Panc1 (cell line): ENCODE data around the gene BPIFA1. TPM values are rescaled to one million over a fixed set of nuclear protein-coding genes. Genes with fewer than 3 reads are reported as not detected.

Experiments used
- ATAC-seq: fragments of 200-7000 bp; cut with Tn5 transposase; 2 replicates; pipeline ENCODE4 v1.9.1; 2020; ENCODE audit warnings: mild to moderate bottlenecking, moderate library complexity
- BruUV-seq: library from RNA; stranded (reverse); fragments of 400-500 nt; replicated peaks from 2 replicates; lab custom pipeline; 2021; lab: Mats Ljungman, UMichigan
- CTCF ChIA-PET: fragments of 300-600 bp; sonication (Branson Sonifier 250); formaldehyde crosslinking; loops from one replicate; lab custom pipeline; 2022; ENCODE audit warnings: antibody characterized with exemption; lab: Charles Lee
- POLR2A ChIA-PET: fragments of 300-600 bp; sonication (Branson Sonifier 250); formaldehyde crosslinking; loops from one replicate; lab custom pipeline; 2022; ENCODE audit warnings: antibody characterized with exemption; lab: Charles Lee
- DNase-seq: peaks from one replicate; pipeline ENCODE4 v3.0.0-alpha.2; 2010; ENCODE audit warnings: low read depth, low spot score
- H3K27ac ChIP-seq: 2 replicates; pipeline ENCODE4 v1.5.1; 2011; ENCODE audit warnings: mild to moderate bottlenecking, low read length, inconsistent platforms
- H3K27me3 ChIP-seq: fragments of 200-500 bp; sonication (Bioruptor generic); 2 replicates; pipeline ENCODE4 v1.6.0; 2014; ENCODE audit warnings: low read length, inconsistent platforms; ENCODE audit not compliant: control insufficient read depth, insufficient read depth
- H3K36me3 ChIP-seq: fragments of 200-500 bp; sonication (Bioruptor generic); 2 replicates; pipeline ENCODE4 v1.5.1; 2014; ENCODE audit warnings: inconsistent platforms, mild to moderate bottlenecking, low read length, moderate library complexity; ENCODE audit not compliant: control insufficient read depth, insufficient read depth
- H3K4me1 ChIP-seq: 2 replicates; pipeline ENCODE4 v1.5.1; 2011; ENCODE audit warnings: inconsistent platforms, mild to moderate bottlenecking, low read length, moderate library complexity; ENCODE audit not compliant: control insufficient read depth, insufficient read depth
- H3K4me3 ChIP-seq, 2 experiments: 2 replicates each; pipeline ENCODE4 v1.5.1; 2011 to 2012; ENCODE audit warnings: low read depth in 2 of 2, low read length in 2 of 2, mild to moderate bottlenecking in 2 of 2, inconsistent platforms in 1 of 2, moderate library complexity in 1 of 2
- H3K9me3 ChIP-seq: fragments of 200-500 bp; sonication (Bioruptor generic); 2 replicates; pipeline ENCODE4 v1.5.1; 2014; ENCODE audit warnings: low read depth, mild to moderate bottlenecking, inconsistent platforms, low read length, moderate library complexity; ENCODE audit not compliant: control insufficient read depth, insufficient read depth
- CTCF ChIP-seq: fragments of 450-650 bp; IDR thresholded peaks from 2 replicates; pipeline ENCODE4 v1.5.1; 2017; ENCODE audit warnings: mild to moderate bottlenecking
- POLR2AphosphoS5 ChIP-seq: IDR thresholded peaks from 2 replicates; pipeline ENCODE4 v1.6.1; 2012; ENCODE audit warnings: mild to moderate bottlenecking, low read depth, low read length, moderate library complexity
- REST ChIP-seq, 2 experiments: IDR thresholded peaks; 2 replicates each; pipeline ENCODE4 v1.6.1; 2011 to 2012; ENCODE audit warnings: low read depth in 2 of 2, control low read depth in 1 of 2, low read length in 1 of 2, mild to moderate bottlenecking in 1 of 2, moderate library complexity in 1 of 2; ENCODE audit not compliant: insufficient read depth in 1 of 2
- SIN3A ChIP-seq: IDR thresholded peaks from 2 replicates; pipeline ENCODE4 v1.6.1; 2012; ENCODE audit warnings: low read depth, mild to moderate bottlenecking, low read length, moderate library complexity, borderline replicate concordance; ENCODE audit not compliant: insufficient read depth
- TCF7L2 ChIP-seq: IDR thresholded peaks from 2 replicates; pipeline ENCODE4 v1.6.1; 2011; ENCODE audit warnings: mild to moderate bottlenecking, low read depth, low read length, inconsistent platforms
- in situ Hi-C: cut with HindIII; loops from 2 replicates; pipeline ENCODE4 v1.10.0; 2016; ENCODE audit warnings: low sequenced_read_pairs, low pct_unique_long_range_greater_than_20kb
- intact Hi-C: fragments of 100-400 bp; cut with micrococcal nuclease; formaldehyde crosslinking; loops from one replicate; pipeline ENCODE4 v1.10.0; 2022; ENCODE audit not compliant: unreplicated experiment
- total RNA-seq: library from RNA; stranded (reverse); gene quantifications from one replicate; pipeline ENCODE4 v1.2.1, GENCODE V29; 2021; ENCODE audit not compliant: unreplicated experiment

The BPIFA1 gene
- total RNA-seq, 1 experiment from 2014 or later, result not detected

- no peak for TF ChIP-seq POLR2AphosphoS5
- TF ChIP-seq REST (IDR thresholded peaks at IDR 0.05; ENCODE audit: insufficient read depth in 1 of 2, low read depth in 2 of 2, low read length in 1 of 2), result no peak
- TF ChIP-seq CTCF, result no peak
- TF ChIP-seq TCF7L2, result no peak
- TF ChIP-seq SIN3A, result no peak
- POLR2A ChIA-PET, result interaction anchor here (1.0 kb wide), 1 partner anchor 10 kb away, joined by 6 read pairs; no protein-coding TSS in a partner anchor
- ATAC-seq (no peak), DNase-seq (no peak)
- H3K9me3 ChIP-seq, result no peaks in the 10 kb centered on the region
- in situ Hi-C loops, result no loop called here
- H3K27ac ChIP-seq, result no peak overlapping the region
- CTCF ChIA-PET, result no interaction called here
- no peaks in the 10 kb centered on the region for H3K36me3 ChIP-seq
- H3K4me3 ChIP-seq, result no peak overlapping the region
- H3K4me1 ChIP-seq, result no peaks in the 10 kb centered on the region
- no peaks in the 10 kb centered on the region; the same call in 1 of the 2 replicates for H3K27me3 ChIP-seq
- BruUV-seq, result no TSS peak
- intact Hi-C loops, result no loop called here
Observed at GRCh38 chr20:33279261-33279910, 43.6 kb downstream of the BPIFA1 start.

- DNase-seq (no peak), ATAC-seq (no peak)
- no TSS peak for BruUV-seq
- intact Hi-C loops, result no loop called here
- in situ Hi-C loops, result no loop called here
- Histone ChIP-seq H3K27ac (no peak overlapping the region), H3K4me3 (no peak overlapping the region), H3K4me1 (no peaks in the 10 kb centered on the region), H3K27me3 (no peaks in the 10 kb centered on the region; the same call in 1 of the 2 replicates), H3K36me3 (no peaks in the 10 kb centered on the region), H3K9me3 (no peaks in the 10 kb centered on the region)
- CTCF ChIA-PET, result interaction anchor here (0.6 kb wide), 1 partner anchor 66 kb away, joined by 10 read pairs; no protein-coding TSS in a partner anchor
- POLR2A ChIA-PET, result interaction anchor here (0.6 kb wide), 1 partner anchor 186 kb away, joined by 11 read pairs; no protein-coding TSS in a partner anchor
- TF ChIP-seq POLR2AphosphoS5 (no peak), SIN3A (no peak), CTCF (no peak), REST (IDR thresholded peaks at IDR 0.05; ENCODE audit: insufficient read depth in 1 of 2, low read depth in 2 of 2, low read length in 1 of 2) (no peak), TCF7L2 (no peak)
Observed at GRCh38 chr20:33280000-33280680, 44.3 kb downstream of the BPIFA1 start.
